ENCODE results near the gene DNM1.

DNA sequence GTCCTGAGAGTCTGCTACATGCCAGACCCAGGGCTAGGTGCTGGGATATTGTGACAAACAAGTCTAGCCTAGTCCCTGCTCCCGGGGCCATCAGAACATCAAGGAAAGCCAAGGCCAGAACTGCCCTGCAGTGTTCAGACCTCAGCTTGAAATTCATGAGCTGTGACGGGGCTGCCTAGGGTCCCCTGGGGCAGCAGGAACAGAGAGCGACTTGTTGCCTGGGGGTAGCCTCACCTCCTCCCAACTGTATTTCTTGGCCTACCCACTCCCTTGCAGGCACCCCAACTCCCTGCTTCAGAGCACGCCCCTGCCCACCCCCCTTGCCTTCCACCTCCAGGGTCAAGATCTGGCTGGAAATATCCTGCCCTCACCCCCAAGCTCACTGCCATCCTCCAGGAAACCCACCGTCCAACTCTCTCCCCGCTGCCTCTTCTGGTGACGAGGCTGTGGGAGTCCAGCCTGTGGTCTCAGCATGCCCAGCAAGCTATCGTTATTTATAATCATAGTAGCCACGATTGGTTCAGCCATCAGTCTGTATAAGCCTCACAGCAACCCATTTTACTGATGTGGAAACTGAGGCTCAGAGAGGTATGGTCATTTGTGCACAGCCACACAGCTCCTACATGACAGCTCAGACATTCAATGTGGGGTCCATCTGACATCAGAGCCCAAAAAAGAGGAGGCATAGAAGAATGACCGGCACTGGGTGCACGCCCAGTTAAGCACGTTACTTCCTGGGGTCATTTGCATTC, 10.7 kb downstream of the DNM1 start:
- TF ChIP-seq, protein P1, sequence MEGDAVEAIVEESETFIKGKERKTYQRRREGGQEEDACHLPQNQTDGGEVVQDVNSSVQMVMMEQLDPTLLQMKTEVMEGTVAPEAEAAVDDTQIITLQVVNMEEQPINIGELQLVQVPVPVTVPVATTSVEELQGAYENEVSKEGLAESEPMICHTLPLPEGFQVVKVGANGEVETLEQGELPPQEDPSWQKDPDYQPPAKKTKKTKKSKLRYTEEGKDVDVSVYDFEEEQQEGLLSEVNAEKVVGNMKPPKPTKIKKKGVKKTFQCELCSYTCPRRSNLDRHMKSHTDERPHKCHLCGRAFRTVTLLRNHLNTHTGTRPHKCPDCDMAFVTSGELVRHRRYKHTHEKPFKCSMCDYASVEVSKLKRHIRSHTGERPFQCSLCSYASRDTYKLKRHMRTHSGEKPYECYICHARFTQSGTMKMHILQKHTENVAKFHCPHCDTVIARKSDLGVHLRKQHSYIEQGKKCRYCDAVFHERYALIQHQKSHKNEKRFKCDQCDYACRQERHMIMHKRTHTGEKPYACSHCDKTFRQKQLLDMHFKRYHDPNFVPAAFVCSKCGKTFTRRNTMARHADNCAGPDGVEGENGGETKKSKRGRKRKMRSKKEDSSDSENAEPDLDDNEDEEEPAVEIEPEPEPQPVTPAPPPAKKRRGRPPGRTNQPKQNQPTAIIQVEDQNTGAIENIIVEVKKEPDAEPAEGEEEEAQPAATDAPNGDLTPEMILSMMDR (conservative IDR thresholded peaks at IDR 0.05; ENCODE audit: low read depth in 2 of 2), result no peak
- TF ChIP-seq EZH2 (IDR thresholded peaks at IDR 0.05; ENCODE audit: low read depth, unreplicated experiment), result no peak
- no peak for TF ChIP-seq POLR2AphosphoS5 (IDR thresholded peaks at IDR 0.05; ENCODE audit: low read depth)
- TF ChIP-seq, protein P2, sequence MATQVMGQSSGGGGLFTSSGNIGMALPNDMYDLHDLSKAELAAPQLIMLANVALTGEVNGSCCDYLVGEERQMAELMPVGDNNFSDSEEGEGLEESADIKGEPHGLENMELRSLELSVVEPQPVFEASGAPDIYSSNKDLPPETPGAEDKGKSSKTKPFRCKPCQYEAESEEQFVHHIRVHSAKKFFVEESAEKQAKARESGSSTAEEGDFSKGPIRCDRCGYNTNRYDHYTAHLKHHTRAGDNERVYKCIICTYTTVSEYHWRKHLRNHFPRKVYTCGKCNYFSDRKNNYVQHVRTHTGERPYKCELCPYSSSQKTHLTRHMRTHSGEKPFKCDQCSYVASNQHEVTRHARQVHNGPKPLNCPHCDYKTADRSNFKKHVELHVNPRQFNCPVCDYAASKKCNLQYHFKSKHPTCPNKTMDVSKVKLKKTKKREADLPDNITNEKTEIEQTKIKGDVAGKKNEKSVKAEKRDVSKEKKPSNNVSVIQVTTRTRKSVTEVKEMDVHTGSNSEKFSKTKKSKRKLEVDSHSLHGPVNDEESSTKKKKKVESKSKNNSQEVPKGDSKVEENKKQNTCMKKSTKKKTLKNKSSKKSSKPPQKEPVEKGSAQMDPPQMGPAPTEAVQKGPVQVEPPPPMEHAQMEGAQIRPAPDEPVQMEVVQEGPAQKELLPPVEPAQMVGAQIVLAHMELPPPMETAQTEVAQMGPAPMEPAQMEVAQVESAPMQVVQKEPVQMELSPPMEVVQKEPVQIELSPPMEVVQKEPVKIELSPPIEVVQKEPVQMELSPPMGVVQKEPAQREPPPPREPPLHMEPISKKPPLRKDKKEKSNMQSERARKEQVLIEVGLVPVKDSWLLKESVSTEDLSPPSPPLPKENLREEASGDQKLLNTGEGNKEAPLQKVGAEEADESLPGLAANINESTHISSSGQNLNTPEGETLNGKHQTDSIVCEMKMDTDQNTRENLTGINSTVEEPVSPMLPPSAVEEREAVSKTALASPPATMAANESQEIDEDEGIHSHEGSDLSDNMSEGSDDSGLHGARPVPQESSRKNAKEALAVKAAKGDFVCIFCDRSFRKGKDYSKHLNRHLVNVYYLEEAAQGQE (IDR thresholded peaks at IDR 0.05; ENCODE audit: unreplicated experiment), result no peak
- TF ChIP-seq JUNB (IDR thresholded peaks at IDR 0.05; ENCODE audit: unreplicated experiment), result no peak
- no peak for TF ChIP-seq EZH2phosphoT487 (IDR thresholded peaks at IDR 0.05; ENCODE audit: unreplicated experiment)
- TF ChIP-seq CREB1 (CRISPR knock-in tag; IDR thresholded peaks at IDR 0.05; ENCODE audit: low read depth), result no peak
- no peak for TF ChIP-seq ZNF331 (CRISPR knock-in tag; IDR thresholded peaks at IDR 0.05; ENCODE audit: low read depth)
- TF ChIP-seq, protein P3, sequence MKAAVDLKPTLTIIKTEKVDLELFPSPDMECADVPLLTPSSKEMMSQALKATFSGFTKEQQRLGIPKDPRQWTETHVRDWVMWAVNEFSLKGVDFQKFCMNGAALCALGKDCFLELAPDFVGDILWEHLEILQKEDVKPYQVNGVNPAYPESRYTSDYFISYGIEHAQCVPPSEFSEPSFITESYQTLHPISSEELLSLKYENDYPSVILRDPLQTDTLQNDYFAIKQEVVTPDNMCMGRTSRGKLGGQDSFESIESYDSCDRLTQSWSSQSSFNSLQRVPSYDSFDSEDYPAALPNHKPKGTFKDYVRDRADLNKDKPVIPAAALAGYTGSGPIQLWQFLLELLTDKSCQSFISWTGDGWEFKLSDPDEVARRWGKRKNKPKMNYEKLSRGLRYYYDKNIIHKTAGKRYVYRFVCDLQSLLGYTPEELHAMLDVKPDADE (IDR thresholded peaks at IDR 0.05), result no peak
- TF ChIP-seq STAT1 (IDR thresholded peaks at IDR 0.05; ENCODE audit: unreplicated experiment), result no peak
- TF ChIP-seq ZNF114 (CRISPR knock-in tag; IDR thresholded peaks at IDR 0.05), result no peak
- no peak for TF ChIP-seq NANOG (IDR thresholded peaks at IDR 0.05; ENCODE audit: borderline replicate concordance)

All from GM23338 (cell line).